ENCODE measurements around the gene LBR.
"Not testable (repeated sequence)": the region's sequence is repeated elsewhere in the genome, so short reads cannot be mapped to it uniquely, and the experiment has no call there.

The LBR gene

GRCh38 chr1:225406976-225407725 lies 20.7 kb downstream of the LBR start:
- Histone ChIP-seq H3K4me3 (no peak overlapping the region), H3K27me3 (no peaks in the 10 kb centered on the region), H3K9me3 (no peaks in the 10 kb centered on the region), H3K4me1 (no peaks in the 10 kb centered on the region), H3K27ac (no peak overlapping the region), H3K36me3 (peaks cover 56 to 90% (median 65%) of the 10 kb centered on the region in 3 donors)
- no peak for TF ChIP-seq CTCF (IDR thresholded peaks at IDR 0.05)
- DNase-seq: no peak
- intact Hi-C loops (cut with DNase I; ENCODE audit: low total_unique reads): no loop called here

- Histone ChIP-seq H3K9me3 (no peaks in the 10 kb centered on the region), H3K27ac (no peak overlapping the region), H3K27me3 (no peaks in the 10 kb centered on the region), H3K4me1 (no peaks in the 10 kb centered on the region), H3K36me3 (peaks cover 38 to 76% (median 49%) of the 10 kb centered on the region in 3 donors), H3K4me3 (no peak overlapping the region)
- TF ChIP-seq CTCF (IDR thresholded peaks at IDR 0.05): no peak
- intact Hi-C loops (cut with DNase I; ENCODE audit: low total_unique reads): no loop called here
- no peak for DNase-seq
Measured at GRCh38 chr1:225400968-225401367, 26.9 kb downstream of the LBR start.

- intact Hi-C loops (cut with DNase I; ENCODE audit: low total_unique reads): no loop called here
- H3K4me3 ChIP-seq: no peak overlapping the region
- DNase-seq: no peak
- TF ChIP-seq CTCF (IDR thresholded peaks at IDR 0.05): no peak
- H3K4me1 ChIP-seq: no peaks in the 10 kb centered on the region
- no peaks in the 10 kb centered on the region for H3K27me3 ChIP-seq
- peaks cover 13 to 31% (median 24%) of the 10 kb centered on the region in 3 donors for H3K36me3 ChIP-seq
- H3K27ac ChIP-seq: no peak overlapping the region
- H3K9me3 ChIP-seq: no peaks in the 10 kb centered on the region
Measured at GRCh38 chr1:225396357-225396756, 31.5 kb downstream of the LBR start.

GRCh38 chr1:225389843-225390242 lies 38.0 kb downstream of the LBR start:
- no peak for DNase-seq
- TF ChIP-seq CTCF (IDR thresholded peaks at IDR 0.05): no peak
- intact Hi-C loops (cut with DNase I; ENCODE audit: low total_unique reads): no loop called here
- Histone ChIP-seq H3K9me3 (no peaks in the 10 kb centered on the region), H3K27ac (no peak overlapping the region), H3K4me1 (no peaks in the 10 kb centered on the region), H3K27me3 (no peaks in the 10 kb centered on the region), H3K36me3 (no peaks in the 10 kb centered on the region), H3K4me3 (no peak overlapping the region)

- no peak for DNase-seq
- H3K27ac ChIP-seq: no peak overlapping the region
- H3K9me3 ChIP-seq: no peaks in the 10 kb centered on the region
- H3K4me3 ChIP-seq: no peak overlapping the region
- no peaks in the 10 kb centered on the region for H3K27me3 ChIP-seq
- no peak for TF ChIP-seq CTCF (IDR thresholded peaks at IDR 0.05)
- no peaks in the 10 kb centered on the region for H3K36me3 ChIP-seq
- H3K4me1 ChIP-seq: no peaks in the 10 kb centered on the region
- intact Hi-C loops (cut with DNase I; ENCODE audit: low total_unique reads): no loop called here
Measured at GRCh38 chr1:225388372-225388771, 39.5 kb downstream of the LBR start.

GRCh38 chr1:225386860-225387259 lies 41.0 kb downstream of the LBR start:
- DNase-seq; H3K4me1 ChIP-seq; H3K27me3 ChIP-seq; H3K4me3 ChIP-seq; H3K36me3 ChIP-seq; intact Hi-C loops (cut with DNase I; ENCODE audit: low total_unique reads); H3K9me3 ChIP-seq; H3K27ac ChIP-seq: not testable (repeated sequence)

Data from tibial artery (tissue), 4 donors.